MM.1S (cell line): ENCODE results near the gene PVRIG.
"Not testable (repeated sequence)": the region's sequence is repeated elsewhere in the genome, so short reads cannot be mapped to it uniquely, and the experiment has no call there.

Experiments
- DNase-seq: peaks from one replicate; pipeline ENCODE4 v3.0.0-alpha.2; 2015
- H2AFZ ChIP-seq: fragments of 300-600 bp; sonication (generic); 2 replicates; pipeline ENCODE4 v1.6.0; 2016; ENCODE audit warnings: antibody characterized with exemption, low read length
- H3F3A ChIP-seq: fragments of 300-600 bp; sonication (generic); 2 replicates; pipeline ENCODE4 v1.6.1; 2016; ENCODE audit warnings: mild to moderate bottlenecking, antibody characterized with exemption, low read length, moderate library complexity, mixed read lengths; ENCODE audit not compliant: insufficient read depth
- H3K27ac ChIP-seq: fragments of 300-600 bp; sonication (generic); 2 replicates; pipeline ENCODE4 v1.5.1; 2016; ENCODE audit warnings: mild to moderate bottlenecking, low read length
- H3K27me3 ChIP-seq: fragments of 300-600 bp; sonication (generic); replicated peaks from 2 replicates; pipeline ENCODE4 v1.6.0; 2016; ENCODE audit warnings: low read length; ENCODE audit not compliant: insufficient read depth
- H3K36me3 ChIP-seq: fragments of 300-600 bp; sonication (generic); replicated peaks from 2 replicates; pipeline ENCODE4 v1.6.1; 2016; ENCODE audit warnings: mild to moderate bottlenecking, low read length, mixed read lengths; ENCODE audit not compliant: insufficient read depth
- H3K4me1 ChIP-seq: fragments of 300-600 bp; sonication (generic); 2 replicates; pipeline ENCODE4 v1.6.1; 2016; ENCODE audit warnings: low read length, mixed read lengths
- H3K4me2 ChIP-seq: fragments of 300-600 bp; sonication (generic); 2 replicates; pipeline ENCODE4 v1.6.0; 2016; ENCODE audit warnings: low read depth, low read length
- H3K4me3 ChIP-seq: fragments of 300-600 bp; sonication (generic); 2 replicates; pipeline ENCODE4 v1.5.1; 2016; ENCODE audit warnings: low read length, mixed read lengths
- H3K79me2 ChIP-seq: fragments of 300-600 bp; sonication (generic); 2 replicates; pipeline ENCODE4 v1.6.1; 2016; ENCODE audit warnings: mixed run types, low read length, mixed read lengths
- H3K9ac ChIP-seq: fragments of 300-600 bp; sonication (generic); 2 replicates; pipeline ENCODE4 v1.6.1; 2016; ENCODE audit warnings: low read length, mixed read lengths
- H3K9me2 ChIP-seq: fragments of 300-600 bp; sonication (generic); replicated peaks from 2 replicates; pipeline ENCODE4 v1.6.1; 2016; ENCODE audit warnings: mild to moderate bottlenecking, low read length, mixed read lengths; ENCODE audit not compliant: insufficient read depth
- H3K9me3 ChIP-seq: fragments of 300-600 bp; sonication (generic); replicated peaks from 2 replicates; pipeline ENCODE4 v1.6.1; 2016; ENCODE audit warnings: mild to moderate bottlenecking, low read length, mixed read lengths; ENCODE audit not compliant: insufficient read depth
- H4K20me1 ChIP-seq: fragments of 300-600 bp; sonication (generic); 2 replicates; pipeline ENCODE4 v1.6.1; 2016; ENCODE audit warnings: mild to moderate bottlenecking, low read length, moderate library complexity, mixed read lengths; ENCODE audit not compliant: insufficient read depth
- CTCF ChIP-seq: fragments of 300-600 bp; sonication (generic); IDR thresholded peaks from 2 replicates; pipeline ENCODE4 v1.5.1; 2016; ENCODE audit warnings: antibody characterized with exemption, low read length, mixed read lengths
- EZH2 ChIP-seq: fragments of 300-600 bp; sonication (generic); optimal IDR thresholded peaks from 2 replicates; pipeline ENCODE3; 2017; ENCODE audit warnings: low read depth, mild to moderate bottlenecking, antibody characterized with exemption, low read length, mixed read lengths
- EZH2phosphoT487 ChIP-seq: fragments of 300-600 bp; sonication (generic); IDR thresholded peaks from 2 replicates; pipeline ENCODE4 v1.6.1; 2018; ENCODE audit warnings: antibody characterized with exemption, low read length

The PVRIG gene

GRCh38 chr7:100247152-100247757, 27.5 kb downstream of the PVRIG start:
- H3K4me2 ChIP-seq: no peak overlapping the region
- H3K9me3 ChIP-seq: no peaks in the 10 kb centered on the region
- no peak for TF ChIP-seq CTCF
- no peak for TF ChIP-seq EZH2
- TF ChIP-seq EZH2phosphoT487: no peak
- no peak overlapping the region for H3K9ac ChIP-seq
- H3K4me3 ChIP-seq: no peak overlapping the region
- H3K79me2 ChIP-seq: peaks cover 5% of the 10 kb centered on the region; the same call in 1 of the 2 replicates
- H4K20me1 ChIP-seq: no peaks in the 10 kb centered on the region
- no peaks in the 10 kb centered on the region for H3F3A ChIP-seq
- no peaks in the 10 kb centered on the region for H3K9me2 ChIP-seq
- H3K27ac ChIP-seq: no peak overlapping the region
- H3K27me3 ChIP-seq: no peaks in the 10 kb centered on the region
- no peaks in the 10 kb centered on the region for H3K36me3 ChIP-seq
- DNase-seq: no peak
- no peaks in the 10 kb centered on the region for H3K4me1 ChIP-seq
- H2AFZ ChIP-seq: no peak overlapping the region

GRCh38 chr7:100248483-100248882, 28.7 kb downstream of the PVRIG start:
- H3F3A ChIP-seq: no peaks in the 10 kb centered on the region
- no peaks in the 10 kb centered on the region for H3K4me1 ChIP-seq
- no peaks in the 10 kb centered on the region for H3K27me3 ChIP-seq
- DNase-seq: no peak
- H3K79me2 ChIP-seq: peaks cover 4% of the 10 kb centered on the region; the same call in 1 of the 2 replicates
- no peak overlapping the region for H3K9ac ChIP-seq
- no peak for TF ChIP-seq CTCF
- no peak for TF ChIP-seq EZH2
- TF ChIP-seq EZH2phosphoT487: no peak
- H3K9me2 ChIP-seq: no peaks in the 10 kb centered on the region
- no peak overlapping the region for H3K27ac ChIP-seq
- H3K4me2 ChIP-seq: no peak overlapping the region
- no peaks in the 10 kb centered on the region for H4K20me1 ChIP-seq
- no peaks in the 10 kb centered on the region for H3K36me3 ChIP-seq
- no peak overlapping the region for H3K4me3 ChIP-seq
- H2AFZ ChIP-seq: no peak overlapping the region
- H3K9me3 ChIP-seq: no peaks in the 10 kb centered on the region

- no peak overlapping the region for H3K4me2 ChIP-seq
- no peaks in the 10 kb centered on the region for H3K27me3 ChIP-seq
- H3K79me2 ChIP-seq: peaks cover 5% of the 10 kb centered on the region; the same call in 1 of the 2 replicates
- TF ChIP-seq EZH2phosphoT487 (no peak), EZH2 (no peak), CTCF (no peak)
- H3K4me1 ChIP-seq: no peaks in the 10 kb centered on the region
- H3F3A ChIP-seq: no peaks in the 10 kb centered on the region
- no peaks in the 10 kb centered on the region for H3K9me2 ChIP-seq
- H3K36me3 ChIP-seq: no peaks in the 10 kb centered on the region
- H2AFZ ChIP-seq: no peak overlapping the region
- no peak overlapping the region for H3K9ac ChIP-seq
- H3K4me3 ChIP-seq: no peak overlapping the region
- H4K20me1 ChIP-seq: no peaks in the 10 kb centered on the region
- H3K27ac ChIP-seq: no peak overlapping the region
- DNase-seq: no peak
- H3K9me3 ChIP-seq: no peaks in the 10 kb centered on the region
Measured at GRCh38 chr7:100257017-100257416, 37.3 kb downstream of the PVRIG start.

GRCh38 chr7:100259984-100260383, 40.2 kb downstream of the PVRIG start:
- not testable (repeated sequence) for H3K4me2 ChIP-seq

GRCh38 chr7:100262896-100263295, 43.1 kb downstream of the PVRIG start:
- H3K4me1 ChIP-seq, H3K4me2 ChIP-seq, H3F3A ChIP-seq, H3K9ac ChIP-seq, H3K27me3 ChIP-seq, H3K27ac ChIP-seq, H3K36me3 ChIP-seq, DNase-seq, H3K4me3 ChIP-seq, H4K20me1 ChIP-seq, H3K9me3 ChIP-seq, H3K9me2 ChIP-seq, H2AFZ ChIP-seq: not testable (repeated sequence)
- H3K79me2 ChIP-seq: peaks cover 37% of the 10 kb centered on the region

More at GRCh38 chr7:100259984-100260383, 40.2 kb downstream of the PVRIG start:
- H3K27me3 ChIP-seq, H3F3A ChIP-seq, H3K9ac ChIP-seq, DNase-seq, H3K4me1 ChIP-seq, H3K9me3 ChIP-seq, H3K27ac ChIP-seq, H2AFZ ChIP-seq, H4K20me1 ChIP-seq, H3K9me2 ChIP-seq, H3K36me3 ChIP-seq, H3K4me3 ChIP-seq: not testable (repeated sequence)
- H3K79me2 ChIP-seq: peaks cover 15% of the 10 kb centered on the region; the same call in 1 of the 2 replicates

GRCh38 chr7:100264223-100264622, 44.5 kb downstream of the PVRIG start:
- H4K20me1 ChIP-seq: not testable (repeated sequence)

More at GRCh38 chr7:100264223-100264622, 44.5 kb downstream of the PVRIG start:
- H3F3A ChIP-seq, H3K9me3 ChIP-seq, H3K36me3 ChIP-seq, H3K4me2 ChIP-seq, H3K9ac ChIP-seq, H2AFZ ChIP-seq, H3K4me3 ChIP-seq, DNase-seq, H3K27me3 ChIP-seq, H3K4me1 ChIP-seq, H3K9me2 ChIP-seq, H3K27ac ChIP-seq: not testable (repeated sequence)
- peaks cover 43% of the 10 kb centered on the region for H3K79me2 ChIP-seq
